Ascending aorta (tissue), 2 donors: ENCODE measurements around the gene GRK7. TPM values are rescaled to one million over a fixed set of nuclear protein-coding genes. Genes with fewer than 3 reads are reported as not detected.

Source experiments
- DNase-seq, 2 donors: peaks; one replicate each; pipeline ENCODE4 v3.0.0-alpha.2; 2019; ENCODE audit warnings: low spot score in 2 of 2
- H3K27ac ChIP-seq, 2 donors: fragments of 200-600 bp; sonication (generic); one replicate each; pipeline ENCODE4 v1.5.1; 2016 to 2017; ENCODE audit warnings: mild to moderate bottlenecking in 1 of 2
- H3K27me3 ChIP-seq: fragments of 200-600 bp; sonication (generic); one replicate; pipeline ENCODE4 v1.5.1; 2017
- H3K36me3 ChIP-seq, 2 donors: fragments of 200-600 bp; sonication (generic); one replicate each; pipeline ENCODE4 v1.5.1; 2016
- H3K4me1 ChIP-seq, 2 donors: fragments of 200-600 bp; sonication (generic); one replicate each; pipeline ENCODE4 v1.5.1; 2016 to 2017; ENCODE audit warnings: mild to moderate bottlenecking in 1 of 2
- H3K4me3 ChIP-seq, 2 donors: fragments of 200-600 bp; sonication (generic); one replicate each; pipeline ENCODE4 v1.5.1; 2016 to 2017; ENCODE audit warnings: mild to moderate bottlenecking in 1 of 2
- H3K9me3 ChIP-seq, 2 donors: fragments of 200-600 bp; sonication (generic); one replicate each; pipeline ENCODE4 v1.5.1; 2016
- intact Hi-C: fragments of 100-400 bp; cut with DNase I; formaldehyde crosslinking; loops from one replicate; pipeline ENCODE4 v1.15.1; 2023
- total RNA-seq: library from RNA; depleted of rRNA; stranded (reverse); fragments of >200 nt; gene quantifications from one replicate; pipeline ENCODE4 v1.1.0, GENCODE V29; 2016
- TF ChIP-seq, protein P1 (sequence below), 3 experiments: fragments of 200-600 bp in 2 of 3; fragments of 450-650 bp in 1 of 3; sonication (generic) in 2 of 3; IDR thresholded peaks; one replicate each; pipeline ENCODE4 v1.5.1; 2016 to 2019; ENCODE audit warnings: antibody characterized with exemption in 3 of 3, mild to moderate bottlenecking in 1 of 3, moderate library complexity in 1 of 3

Gene GRK7
- total RNA-seq, 1 donor from 2014 or later = not detected

DNA sequence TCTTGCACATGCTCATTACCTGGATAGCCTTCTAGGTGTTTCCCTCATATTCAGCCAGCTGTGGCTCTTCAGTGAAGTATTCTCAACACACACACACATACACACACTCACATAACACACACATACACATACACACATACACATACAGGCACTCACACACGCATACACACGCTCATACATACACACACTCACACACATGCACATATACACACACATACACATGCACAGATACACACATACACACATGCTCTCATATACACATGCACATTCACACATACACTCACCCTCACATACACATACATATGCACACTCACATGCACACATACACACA is 41.2 kb downstream of the GRK7 start:
- intact Hi-C loops = no loop called here
- no peak for DNase-seq
- TF ChIP-seq, protein P1, sequence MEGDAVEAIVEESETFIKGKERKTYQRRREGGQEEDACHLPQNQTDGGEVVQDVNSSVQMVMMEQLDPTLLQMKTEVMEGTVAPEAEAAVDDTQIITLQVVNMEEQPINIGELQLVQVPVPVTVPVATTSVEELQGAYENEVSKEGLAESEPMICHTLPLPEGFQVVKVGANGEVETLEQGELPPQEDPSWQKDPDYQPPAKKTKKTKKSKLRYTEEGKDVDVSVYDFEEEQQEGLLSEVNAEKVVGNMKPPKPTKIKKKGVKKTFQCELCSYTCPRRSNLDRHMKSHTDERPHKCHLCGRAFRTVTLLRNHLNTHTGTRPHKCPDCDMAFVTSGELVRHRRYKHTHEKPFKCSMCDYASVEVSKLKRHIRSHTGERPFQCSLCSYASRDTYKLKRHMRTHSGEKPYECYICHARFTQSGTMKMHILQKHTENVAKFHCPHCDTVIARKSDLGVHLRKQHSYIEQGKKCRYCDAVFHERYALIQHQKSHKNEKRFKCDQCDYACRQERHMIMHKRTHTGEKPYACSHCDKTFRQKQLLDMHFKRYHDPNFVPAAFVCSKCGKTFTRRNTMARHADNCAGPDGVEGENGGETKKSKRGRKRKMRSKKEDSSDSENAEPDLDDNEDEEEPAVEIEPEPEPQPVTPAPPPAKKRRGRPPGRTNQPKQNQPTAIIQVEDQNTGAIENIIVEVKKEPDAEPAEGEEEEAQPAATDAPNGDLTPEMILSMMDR (IDR thresholded peaks at IDR 0.05) = no peak
- no peak overlapping the region for H3K27ac ChIP-seq
- H3K9me3 ChIP-seq = no peaks in the 10 kb centered on the region
- no peaks in the 10 kb centered on the region for H3K27me3 ChIP-seq
- no peaks in the 10 kb centered on the region for H3K36me3 ChIP-seq
- H3K4me1 ChIP-seq = no peaks in the 10 kb centered on the region
- no peak overlapping the region for H3K4me3 ChIP-seq

DNA sequence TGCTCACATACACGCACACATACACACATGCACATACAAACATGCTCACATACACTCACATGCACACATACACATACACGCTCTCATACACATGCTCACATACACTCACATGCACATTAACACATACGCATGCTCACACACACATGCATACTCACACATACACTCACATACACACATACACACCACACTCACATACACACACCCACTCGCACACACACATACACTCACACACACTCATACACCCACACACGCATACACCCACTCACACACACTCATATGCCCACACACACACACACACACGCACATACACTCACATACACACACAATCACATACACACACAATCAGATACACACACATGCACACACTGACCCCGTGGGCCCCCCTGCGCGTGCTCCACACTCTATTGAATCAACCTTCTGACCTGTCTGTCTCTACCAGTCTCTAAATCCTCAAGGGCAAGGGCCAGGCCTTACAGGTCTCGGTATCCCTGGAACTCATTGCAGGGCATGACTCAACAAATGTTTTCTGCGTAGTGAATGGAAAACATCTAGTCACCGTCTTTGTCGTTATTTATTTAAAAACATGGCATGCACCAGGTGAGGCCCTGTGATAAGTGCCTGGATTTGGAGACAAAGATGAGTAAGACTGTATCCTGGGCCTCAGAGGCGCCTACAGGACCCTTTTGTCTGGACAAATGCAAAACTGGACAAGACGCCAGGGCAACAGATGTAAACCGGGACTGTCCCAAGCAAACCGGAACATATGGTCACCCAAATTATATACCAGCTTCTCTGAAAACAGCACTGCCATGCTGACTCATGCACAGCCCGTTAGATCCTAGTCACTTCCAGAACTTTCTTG is 41.8 kb downstream of the GRK7 start:
- Histone ChIP-seq H3K27ac (no peak overlapping the region), H3K4me3 (no peak overlapping the region), H3K4me1 (no peaks in the 10 kb centered on the region), H3K27me3 (no peaks in the 10 kb centered on the region), H3K36me3 (no peaks in the 10 kb centered on the region), H3K9me3 (no peaks in the 10 kb centered on the region)
- TF ChIP-seq, protein P1 (IDR thresholded peaks at IDR 0.05) = no peak
- intact Hi-C loops = no loop called here
- no peak for DNase-seq

DNA sequence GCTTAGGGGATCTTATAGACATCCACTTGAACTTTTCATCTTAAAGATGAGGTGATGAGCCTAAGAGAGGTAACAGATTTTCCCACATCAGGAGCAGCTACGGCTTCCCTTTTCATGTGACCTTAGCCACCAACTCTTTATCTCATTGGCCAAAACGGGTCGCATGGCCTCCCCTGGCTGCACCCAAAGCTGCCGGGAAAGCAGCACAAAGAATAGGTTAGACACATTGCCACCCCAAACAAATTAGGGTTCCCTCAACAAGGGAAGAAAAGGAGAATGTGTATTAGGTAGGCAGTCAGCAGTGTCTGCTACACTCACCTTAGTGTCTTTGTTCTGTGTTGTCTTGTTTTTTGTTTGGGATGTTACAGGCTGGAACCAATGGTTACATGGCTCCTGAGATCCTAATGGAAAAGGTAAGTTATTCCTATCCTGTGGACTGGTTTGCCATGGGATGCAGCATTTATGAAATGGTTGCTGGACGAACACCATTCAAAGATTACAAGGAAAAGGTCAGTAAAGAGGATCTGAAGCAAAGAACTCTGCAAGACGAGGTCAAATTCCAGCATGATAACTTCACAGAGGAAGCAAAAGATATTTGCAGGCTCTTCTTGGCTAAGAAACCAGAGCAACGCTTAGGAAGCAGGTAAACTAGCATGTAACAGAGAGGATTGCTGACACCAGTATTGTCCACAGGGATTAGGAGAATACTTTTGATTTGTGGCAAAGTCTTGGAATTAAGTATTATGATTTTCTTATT is 44.2 kb downstream of the GRK7 start:
- TF ChIP-seq, protein P1 (IDR thresholded peaks at IDR 0.05) = no peak
- Histone ChIP-seq H3K9me3 (no peaks in the 10 kb centered on the region), H3K4me3 (no peak overlapping the region), H3K36me3 (no peaks in the 10 kb centered on the region), H3K27me3 (no peaks in the 10 kb centered on the region), H3K27ac (no peak overlapping the region), H3K4me1 (no peaks in the 10 kb centered on the region)
- DNase-seq = no peak
- intact Hi-C loops = no loop called here

DNA sequence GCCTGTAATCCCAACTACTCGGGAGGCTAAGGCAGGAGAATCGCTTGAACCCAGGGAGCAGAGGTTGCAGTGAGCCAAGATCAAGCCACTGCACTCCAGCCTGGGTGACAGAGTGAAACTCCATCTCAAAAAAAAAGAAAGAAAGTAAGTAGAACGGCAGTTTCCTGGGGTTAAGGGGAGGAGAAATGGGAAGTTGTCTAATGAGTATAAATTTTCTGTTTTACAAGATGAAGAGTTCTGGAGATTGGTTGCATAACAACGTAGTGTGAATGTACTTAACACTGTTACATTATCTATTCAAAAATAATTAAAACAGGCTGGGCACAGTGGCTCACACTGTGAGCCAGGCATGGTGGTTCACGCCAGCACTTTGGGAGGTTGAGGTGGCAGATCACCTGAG is 45.4 kb downstream of the GRK7 start:
- H3K36me3 ChIP-seq = no peaks in the 10 kb centered on the region
- H3K4me3 ChIP-seq = no peak overlapping the region
- DNase-seq = no peak
- TF ChIP-seq, protein P1 (IDR thresholded peaks at IDR 0.05) = no peak
- H3K9me3 ChIP-seq = no peaks in the 10 kb centered on the region
- intact Hi-C loops = no loop called here
- H3K4me1 ChIP-seq = no peaks in the 10 kb centered on the region
- no peak overlapping the region for H3K27ac ChIP-seq
- H3K27me3 ChIP-seq = no peaks in the 10 kb centered on the region

DNA sequence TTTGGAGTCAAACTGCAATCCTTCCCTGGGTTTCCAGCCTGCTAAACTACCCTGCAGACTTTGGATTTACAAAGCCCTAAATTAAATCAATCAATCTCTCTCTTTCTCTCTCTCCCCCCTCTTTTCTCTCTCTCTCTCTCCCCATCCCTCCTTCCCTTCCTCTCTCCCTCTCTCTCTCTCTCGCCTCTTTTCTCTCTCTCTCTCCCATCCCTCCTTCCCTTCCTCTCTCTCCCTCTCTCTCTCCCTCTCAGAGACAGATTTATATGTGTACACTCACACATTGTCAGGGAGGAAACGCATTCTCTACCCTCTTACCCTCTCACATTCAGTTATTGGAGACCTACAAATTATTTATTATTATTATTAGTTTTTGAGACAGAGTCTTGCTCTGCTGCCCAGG is 47.0 kb downstream of the GRK7 start:
- Histone ChIP-seq H3K36me3 (no peaks in the 10 kb centered on the region), H3K27ac (no peak overlapping the region), H3K27me3 (no peaks in the 10 kb centered on the region), H3K4me1 (no peaks in the 10 kb centered on the region), H3K9me3 (no peaks in the 10 kb centered on the region), H3K4me3 (no peak overlapping the region)
- intact Hi-C loops = no loop called here
- DNase-seq = no peak
- TF ChIP-seq, protein P1 (IDR thresholded peaks at IDR 0.05) = no peak
